ENCODE results near the gene UBAC2.
A peak's percentile ranks its signal among the peaks of the same experiment; 100 is the strongest.

Gene UBAC2

GRCh38 chr13:99419591-99420243, 219.1 kb downstream of the UBAC2 start:
- Histone ChIP-seq H3K9me3 (ENCODE audit: control extremely low read depth in 1 of 5, control insufficient read depth in 4 of 5, insufficient read depth in 2 of 5, low read depth in 1 of 5, low read length in 4 of 5) (no peaks in the 10 kb centered on the region), H3K4me3 (ENCODE audit: control insufficient read depth in 1 of 7, extremely low read depth in 1 of 7, insufficient read depth in 4 of 7, low read depth in 2 of 7, low read length in 6 of 7) (no peak overlapping the region), H3K36me3 (ENCODE audit: control insufficient read depth in 4 of 4, insufficient read depth in 4 of 4, low read length in 3 of 4) (no peaks in the 10 kb centered on the region), H3K27ac (ENCODE audit: insufficient read depth in 1 of 2, low read depth in 1 of 2, low read length in 2 of 2, poor library complexity in 1 of 2, severe bottlenecking in 2 of 2) (no peak overlapping the region), H3K4me1 (ENCODE audit: control extremely low read depth in 1 of 4, control insufficient read depth in 4 of 4, insufficient read depth in 4 of 4, low read length in 3 of 4) (peaks cover 4 to 70% (median 35%) of the 10 kb centered on the region in 4 experiments), H3K27me3 (replicated peaks in 2 of 5; ENCODE audit: control insufficient read depth in 4 of 5, insufficient read depth in 5 of 5, low read length in 4 of 5) (no peaks in the 10 kb centered on the region)
- WGBS (ENCODE audit: insufficient coverage) = 70% methylated on average over 3 of the region's 8 CpGs
- ChIA-PET POLR2A (interaction anchor here (1.0 kb wide), 1 partner anchor 44 kb away, joined by 3 read pairs; no protein-coding TSS in a partner anchor), CTCF (interaction anchor here (0.7 to 4.0 kb wide), 7 partner anchors 8 to 150 kb away, joined by 3 to 29 read pairs (median 6); no protein-coding TSS in a partner anchor)
- no peak for DNase-seq

GRCh38 chr13:99421271-99421670, 220.6 kb downstream of the UBAC2 start:
- Histone ChIP-seq H3K27ac (ENCODE audit: insufficient read depth in 1 of 2, low read depth in 1 of 2, low read length in 2 of 2, poor library complexity in 1 of 2, severe bottlenecking in 2 of 2) (no peak overlapping the region), H3K36me3 (ENCODE audit: control insufficient read depth in 4 of 4, insufficient read depth in 4 of 4, low read length in 3 of 4) (no peaks in the 10 kb centered on the region), H3K4me1 (ENCODE audit: control extremely low read depth in 1 of 4, control insufficient read depth in 4 of 4, insufficient read depth in 4 of 4, low read length in 3 of 4) (peaks cover 10 to 71% (median 46%) of the 10 kb centered on the region in 4 experiments), H3K4me3 (ENCODE audit: control insufficient read depth in 1 of 7, extremely low read depth in 1 of 7, insufficient read depth in 4 of 7, low read depth in 2 of 7, low read length in 6 of 7) (no peak overlapping the region), H3K9me3 (ENCODE audit: control extremely low read depth in 1 of 5, control insufficient read depth in 4 of 5, insufficient read depth in 2 of 5, low read depth in 1 of 5, low read length in 4 of 5) (no peaks in the 10 kb centered on the region), H3K27me3 (replicated peaks in 2 of 5; ENCODE audit: control insufficient read depth in 4 of 5, insufficient read depth in 5 of 5, low read length in 4 of 5) (no peaks in the 10 kb centered on the region)
- no peak for DNase-seq
- POLR2A ChIA-PET = no interaction called here
- CTCF ChIA-PET = interaction anchor here (1.0 to 5.2 kb wide), 5 partner anchors 14 to 151 kb away, joined by 3 to 60 read pairs (median 15); no protein-coding TSS in a partner anchor
- 97% methylated on average over 9 of the region's 10 CpGs for WGBS (ENCODE audit: insufficient coverage)

DNA sequence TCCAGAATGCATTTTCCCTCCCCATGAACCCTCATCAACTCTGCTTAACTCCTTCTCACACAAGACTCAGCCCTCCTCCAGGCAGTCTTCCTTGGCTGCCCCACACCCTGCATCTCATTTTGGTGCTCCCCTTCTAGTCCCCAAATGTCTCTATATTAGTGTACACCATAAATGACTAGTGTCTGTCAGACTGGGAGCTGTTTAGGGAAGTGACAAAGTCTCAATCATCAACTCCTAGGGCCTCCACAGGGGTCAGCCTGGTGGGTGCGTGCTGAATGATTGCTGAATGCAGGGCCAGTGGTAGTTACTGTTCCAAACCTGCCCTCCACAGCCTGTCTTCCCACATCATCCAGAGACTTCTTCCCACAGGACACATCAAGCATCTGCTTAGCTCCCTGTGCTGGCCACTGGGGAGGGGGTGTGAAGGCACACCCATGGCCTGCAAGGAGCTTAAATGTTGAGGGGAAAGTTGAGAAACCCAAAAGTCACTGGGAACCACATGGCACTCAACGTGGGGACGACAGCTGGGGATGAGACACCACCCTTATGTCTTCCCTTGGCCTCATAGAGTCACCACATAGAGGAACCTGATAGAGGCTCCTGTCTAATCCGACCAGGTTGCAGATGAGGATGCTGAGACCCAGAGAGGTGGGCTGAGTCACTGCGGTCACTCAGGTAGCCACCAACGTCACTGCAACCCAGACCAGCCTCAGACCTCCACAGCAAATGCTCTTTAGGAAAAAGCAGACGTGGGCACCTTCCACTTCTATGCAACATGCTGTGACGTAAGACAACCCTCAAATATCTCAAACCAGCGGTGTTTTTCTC, 221.3 kb downstream of the UBAC2 start:
- no peak overlapping the region for H3K4me3 ChIP-seq (ENCODE audit: control insufficient read depth in 1 of 7, extremely low read depth in 1 of 7, insufficient read depth in 4 of 7, low read depth in 2 of 7, low read length in 6 of 7)
- no peaks in the 10 kb centered on the region for H3K27me3 ChIP-seq (replicated peaks in 2 of 5; ENCODE audit: control insufficient read depth in 4 of 5, insufficient read depth in 5 of 5, low read length in 4 of 5)
- WGBS (ENCODE audit: insufficient coverage) = 70% methylated on average over 8 of the region's 9 CpGs
- no peak overlapping the region for H3K27ac ChIP-seq (ENCODE audit: insufficient read depth in 1 of 2, low read depth in 1 of 2, low read length in 2 of 2, poor library complexity in 1 of 2, severe bottlenecking in 2 of 2)
- POLR2A ChIA-PET = no interaction called here
- DNase-seq = peak in 2 of 3 donors; percentile 34 to 45
- H3K4me1 ChIP-seq (ENCODE audit: control extremely low read depth in 1 of 4, control insufficient read depth in 4 of 4, insufficient read depth in 4 of 4, low read length in 3 of 4) = peaks cover 10 to 70% (median 49%) of the 10 kb centered on the region in 4 experiments
- H3K9me3 ChIP-seq (ENCODE audit: control extremely low read depth in 1 of 5, control insufficient read depth in 4 of 5, insufficient read depth in 2 of 5, low read depth in 1 of 5, low read length in 4 of 5) = no peaks in the 10 kb centered on the region
- no peaks in the 10 kb centered on the region for H3K36me3 ChIP-seq (ENCODE audit: control insufficient read depth in 4 of 4, insufficient read depth in 4 of 4, low read length in 3 of 4)
- CTCF ChIA-PET = interaction anchor here (0.9 to 5.2 kb wide), 4 partner anchors 13 to 152 kb away, joined by 3 to 60 read pairs (median 11); no protein-coding TSS in a partner anchor

GRCh38 chr13:99422586-99423220, 222.0 kb downstream of the UBAC2 start:
- DNase-seq = no peak
- H3K9me3 ChIP-seq (ENCODE audit: control extremely low read depth in 1 of 5, control insufficient read depth in 4 of 5, insufficient read depth in 2 of 5, low read depth in 1 of 5, low read length in 4 of 5) = no peaks in the 10 kb centered on the region
- H3K27me3 ChIP-seq (replicated peaks in 2 of 5; ENCODE audit: control insufficient read depth in 4 of 5, insufficient read depth in 5 of 5, low read length in 4 of 5) = no peaks in the 10 kb centered on the region
- peaks cover 10 to 63% (median 44%) of the 10 kb centered on the region in 4 experiments for H3K4me1 ChIP-seq (ENCODE audit: control extremely low read depth in 1 of 4, control insufficient read depth in 4 of 4, insufficient read depth in 4 of 4, low read length in 3 of 4)
- CTCF ChIA-PET = interaction anchor here (0.9 to 5.2 kb wide), 4 partner anchors 13 to 153 kb away, joined by 3 to 60 read pairs (median 11); no protein-coding TSS in a partner anchor
- no peaks in the 10 kb centered on the region for H3K36me3 ChIP-seq (ENCODE audit: control insufficient read depth in 4 of 4, insufficient read depth in 4 of 4, low read length in 3 of 4)
- H3K27ac ChIP-seq (ENCODE audit: insufficient read depth in 1 of 2, low read depth in 1 of 2, low read length in 2 of 2, poor library complexity in 1 of 2, severe bottlenecking in 2 of 2) = no peak overlapping the region
- 97% methylated on average over 12 of the region's 13 CpGs for WGBS (ENCODE audit: insufficient coverage)
- POLR2A ChIA-PET = no interaction called here
- H3K4me3 ChIP-seq (ENCODE audit: control insufficient read depth in 1 of 7, extremely low read depth in 1 of 7, insufficient read depth in 4 of 7, low read depth in 2 of 7, low read length in 6 of 7) = no peak overlapping the region

- WGBS (ENCODE audit: insufficient coverage) = 17% methylated on average over 14 of the region's 18 CpGs
- Histone ChIP-seq H3K9me3 (ENCODE audit: control extremely low read depth in 1 of 5, control insufficient read depth in 4 of 5, insufficient read depth in 2 of 5, low read depth in 1 of 5, low read length in 4 of 5) (no peaks in the 10 kb centered on the region), H3K4me3 (ENCODE audit: control insufficient read depth in 1 of 7, extremely low read depth in 1 of 7, insufficient read depth in 4 of 7, low read depth in 2 of 7, low read length in 6 of 7) (peak overlapping the region in 4 of 7 experiments; percentile 6 to 35 (median 16)), H3K27me3 (replicated peaks in 2 of 5; ENCODE audit: control insufficient read depth in 4 of 5, insufficient read depth in 5 of 5, low read length in 4 of 5) (no peaks in the 10 kb centered on the region), H3K27ac (ENCODE audit: insufficient read depth in 1 of 2, low read depth in 1 of 2, low read length in 2 of 2, poor library complexity in 1 of 2, severe bottlenecking in 2 of 2) (no peak overlapping the region), H3K36me3 (ENCODE audit: control insufficient read depth in 4 of 4, insufficient read depth in 4 of 4, low read length in 3 of 4) (no peaks in the 10 kb centered on the region), H3K4me1 (ENCODE audit: control extremely low read depth in 1 of 4, control insufficient read depth in 4 of 4, insufficient read depth in 4 of 4, low read length in 3 of 4) (peaks cover 6 to 38% (median 29%) of the 10 kb centered on the region in 4 experiments)
- POLR2A ChIA-PET = interaction anchor here (0.6 to 1.0 kb wide), 2 partner anchors 11 to 39 kb away, joined by 3 read pairs; no protein-coding TSS in a partner anchor
- DNase-seq = peak in 2 of 3 donors; percentile 52 to 62
- CTCF ChIA-PET = interaction anchor here (0.7 to 5.2 kb wide), 9 partner anchors 10 to 249 kb away, joined by 3 to 60 read pairs (median 4); no protein-coding TSS in a partner anchor
Observed at GRCh38 chr13:99425485-99426341, 225.1 kb downstream of the UBAC2 start.

DNA sequence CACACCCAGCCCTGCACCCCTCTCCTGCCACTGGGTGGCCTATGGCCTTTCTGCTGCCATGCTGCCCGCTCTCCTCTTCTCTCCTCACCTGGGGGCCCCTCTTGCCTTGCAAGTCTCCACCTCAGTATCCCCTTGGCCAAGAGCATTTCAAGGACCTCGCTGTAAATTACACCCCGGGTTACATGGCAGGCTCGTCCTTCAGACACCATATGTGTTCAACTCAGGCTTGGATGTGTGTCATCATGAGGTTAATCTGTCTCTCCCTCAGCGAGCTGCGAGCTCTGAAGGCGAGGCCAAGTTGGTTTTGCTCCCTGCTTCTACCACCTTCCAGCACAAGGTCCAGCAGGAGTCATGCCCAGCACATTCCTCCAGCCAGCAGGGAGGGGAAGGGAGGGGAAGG, 225.8 kb downstream of the UBAC2 start:
- WGBS (ENCODE audit: insufficient coverage) = 97% methylated on average over 4 of the region's 7 CpGs
- no peak for DNase-seq
- Histone ChIP-seq H3K27me3 (replicated peaks in 2 of 5; ENCODE audit: control insufficient read depth in 4 of 5, insufficient read depth in 5 of 5, low read length in 4 of 5) (no peaks in the 10 kb centered on the region), H3K4me3 (ENCODE audit: control insufficient read depth in 1 of 7, extremely low read depth in 1 of 7, insufficient read depth in 4 of 7, low read depth in 2 of 7, low read length in 6 of 7) (no peak overlapping the region), H3K4me1 (ENCODE audit: control extremely low read depth in 1 of 4, control insufficient read depth in 4 of 4, insufficient read depth in 4 of 4, low read length in 3 of 4) (peaks cover 6 to 35% (median 26%) of the 10 kb centered on the region in 4 experiments), H3K9me3 (ENCODE audit: control extremely low read depth in 1 of 5, control insufficient read depth in 4 of 5, insufficient read depth in 2 of 5, low read depth in 1 of 5, low read length in 4 of 5) (no peaks in the 10 kb centered on the region), H3K27ac (ENCODE audit: insufficient read depth in 1 of 2, low read depth in 1 of 2, low read length in 2 of 2, poor library complexity in 1 of 2, severe bottlenecking in 2 of 2) (no peak overlapping the region), H3K36me3 (ENCODE audit: control insufficient read depth in 4 of 4, insufficient read depth in 4 of 4, low read length in 3 of 4) (no peaks in the 10 kb centered on the region)
- POLR2A ChIA-PET = no interaction called here
- CTCF ChIA-PET = interaction anchor here (1.0 to 5.2 kb wide), 6 partner anchors 9 to 250 kb away, joined by 3 to 60 read pairs (median 6); no protein-coding TSS in a partner anchor

Data from common myeloid progenitor, CD34-positive (primary cell).